GM04504 (cell line): ENCODE measurements around the gene PPP1R7.

ENCODE experiments used
- DNase-seq: peaks from one replicate; pipeline ENCODE4 v3.0.0-alpha.2; 2012; ENCODE audit warnings: low read depth

Gene PPP1R7

GRCh38 chr2:241197947-241198346 is 47.7 kb downstream of the PPP1R7 start:
- DNase-seq: no peak

- DNase-seq: no peak
These were observed 48.4 kb downstream of the PPP1R7 start for GRCh38 chr2:241198381-241199279.

- no peak for DNase-seq
These were observed 49.0 kb downstream of the PPP1R7 start for GRCh38 chr2:241199286-241199685.

- no peak for DNase-seq
These were observed 49.9 kb downstream of the PPP1R7 start for GRCh38 chr2:241199897-241200821.

- DNase-seq: no peak
These were observed 50.6 kb downstream of the PPP1R7 start for GRCh38 chr2:241200822-241201395.

GRCh38 chr2:241201445-241202267 is 51.4 kb downstream of the PPP1R7 start:
- DNase-seq: no peak

- no peak for DNase-seq
These were observed 52.0 kb downstream of the PPP1R7 start for GRCh38 chr2:241202268-241202585.

- DNase-seq: no peak
These were observed 52.4 kb downstream of the PPP1R7 start for GRCh38 chr2:241202681-241203080.

GRCh38 chr2:241203218-241204009 is 53.1 kb downstream of the PPP1R7 start:
- no peak for DNase-seq

GRCh38 chr2:241204010-241204384 is 53.7 kb downstream of the PPP1R7 start:
- DNase-seq: no peak

- DNase-seq: no peak
These were observed 54.2 kb downstream of the PPP1R7 start for GRCh38 chr2:241204490-241204889.

GRCh38 chr2:241205086-241205485 is 54.8 kb downstream of the PPP1R7 start:
- DNase-seq: no peak

GRCh38 chr2:241207151-241207550 is 56.9 kb downstream of the PPP1R7 start:
- no peak for DNase-seq

- DNase-seq: no peak
These were observed 57.4 kb downstream of the PPP1R7 start for GRCh38 chr2:241207641-241208040.

- no peak for DNase-seq
These were observed 57.8 kb downstream of the PPP1R7 start for GRCh38 chr2:241208058-241208457.

GRCh38 chr2:241209271-241209670 is 59.0 kb downstream of the PPP1R7 start:
- DNase-seq: no peak

- no peak for DNase-seq
These were observed 61.0 kb downstream of the PPP1R7 start for GRCh38 chr2:241211276-241211675.

- no peak for DNase-seq
These were observed 62.8 kb downstream of the PPP1R7 start for GRCh38 chr2:241213041-241213440.

- DNase-seq: no peak
These were observed 63.3 kb downstream of the PPP1R7 start for GRCh38 chr2:241213567-241213966.

GRCh38 chr2:241214209-241214608 is 63.9 kb downstream of the PPP1R7 start:
- DNase-seq: no peak

GRCh38 chr2:241214766-241215165 is 64.5 kb downstream of the PPP1R7 start:
- no peak for DNase-seq
